K562 (cell line): ENCODE measurements around the gene ETV2. TPM values are rescaled to one million over a fixed set of nuclear protein-coding genes. Genes with fewer than 3 reads are reported as not detected.

Experiments used
- ETV6 ChIP-seq, 3 experiments: fragments of 150-350 bp in 1 of 3; sonication (generic) in 1 of 3; formaldehyde crosslinking in 1 of 3; IDR thresholded peaks; 2 replicates each; pipeline versions ENCODE4 v1.6.1 to v1.8.0; 2014 to 2022; ENCODE audit warnings: borderline replicate concordance in 2 of 3, low read depth in 2 of 3, antibody characterized with exemption in 1 of 3, low read length in 1 of 3, mild to moderate bottlenecking in 1 of 3, missing genetic modification reagents in 1 of 3
- GABPB1 ChIP-seq: sonication (generic); formaldehyde crosslinking; IDR thresholded peaks from 2 replicates; pipeline ENCODE4 v1.8.0; 2022; ENCODE audit warnings: mild to moderate bottlenecking, missing genetic modification reagents
- JUND ChIP-seq, 2 experiments: IDR thresholded peaks; 2 replicates in 1 of 2; 3 replicates in 1 of 2; pipeline ENCODE4 v1.6.1; 2011; ENCODE audit warnings: borderline replicate concordance in 2 of 2, low read depth in 2 of 2, low read length in 2 of 2, improper control_type of control experiment in 1 of 2, missing biosample characterization in 1 of 2, missing genetic modification characterization in 1 of 2, missing genetic modification reagents in 1 of 2
- KDM1A ChIP-seq, 2 experiments: fragments of 450-650 bp; IDR thresholded peaks; 2 replicates each; pipeline ENCODE4 v1.6.1; 2016; ENCODE audit warnings: mild to moderate bottlenecking in 2 of 2
- NFIC ChIP-seq: fragments of 450-650 bp; IDR thresholded peaks from 2 replicates; pipeline ENCODE4 v1.6.1; 2017; ENCODE audit warnings: mild to moderate bottlenecking, inconsistent platforms
- OTX1 ChIP-seq: fragments of 450-650 bp; formaldehyde crosslinking; IDR thresholded peaks from 2 replicates; pipeline ENCODE4 v1.4.0; 2022; ENCODE audit warnings: mild to moderate bottlenecking
- RAD21 ChIP-seq, 2 experiments: fragments of 250-450 bp in 1 of 2; fragments of 450-650 bp in 1 of 2; sonication (Bioruptor Pico) in 1 of 2; formaldehyde crosslinking in 1 of 2; IDR thresholded peaks in 1 of 2; conservative IDR thresholded peaks in 1 of 2; 2 replicates each; pipeline versions ENCODE4 v1.4.0 to v1.8.0; 2020 to 2022; ENCODE audit warnings: mild to moderate bottlenecking in 2 of 2, moderate library complexity in 1 of 2
- polyA plus RNA-seq, 8 experiments: library from polyadenylated mRNA; depleted of rRNA in 4 of 8; stranded (reverse) in 5 of 8; unstranded in 3 of 8; fragments of >200 nt; fragmentation: Nextera tagmentation in 2 of 8; fragmentation: Illumina TruSeq in 1 of 8; extraction: Ambion mirVana in 2 of 8; extraction: Trizol in 1 of 8; gene quantifications; 2 replicates each; pipeline versions ENCODE4 v1.2.1 to v1.2.3, GENCODE V29; 2011 to 2014; ENCODE audit warnings: inconsistent platforms in 1 of 8, missing spikeins in 1 of 8
- total RNA-seq, 7 experiments: library from RNA; depleted of rRNA in 6 of 7; stranded (reverse); fragments of >200 nt in 6 of 7; fragmentation: Illumina TruSeq in 2 of 7; extraction: Trizol in 2 of 7; gene quantifications; 2 replicates each; pipeline versions ENCODE4 v1.2.1 to v1.2.3, GENCODE V29; 2011 to 2021; ENCODE audit warnings: low replicate concordance in 1 of 7
- TF ChIP-seq, protein P1 (sequence below): fragments of 200-800 bp; sonication (Bioruptor generic); IDR thresholded peaks from 2 replicates; pipeline ENCODE4 v1.6.1; 2016; ENCODE audit warnings: missing genetic modification characterization, missing compliant biosample characterization
- TF ChIP-seq, protein P2 (sequence below), 2 experiments: fragments of 450-650 bp; formaldehyde crosslinking in 1 of 2; IDR thresholded peaks; 2 replicates each; pipeline versions ENCODE4 v1.4.0 to v1.6.1; 2014 to 2020; ENCODE audit warnings: mild to moderate bottlenecking in 2 of 2, borderline replicate concordance in 1 of 2, low read depth in 1 of 2
- TF ChIP-seq, protein P3 (sequence below), 3 experiments: IDR thresholded peaks in 2 of 3; conservative IDR thresholded peaks in 1 of 3; 2 replicates each; pipeline ENCODE4 v1.5.1; 2011 to 2012; ENCODE audit warnings: low read length in 3 of 3, mild to moderate bottlenecking in 3 of 3, control low read depth in 2 of 3, improper control_type of control experiment in 1 of 3, inconsistent platforms in 1 of 3, low read depth in 1 of 3, mixed read lengths in 1 of 3, moderate library complexity in 1 of 3; ENCODE audit not compliant: insufficient read depth in 2 of 3

Gene ETV2
- total and polyA plus RNA-seq, 9 of the 15 experiments (the other 6 are each of a cell fraction or from before 2014, with no cell fraction given): 0.11 to 3.7 (median 0.55) TPM

DNA sequence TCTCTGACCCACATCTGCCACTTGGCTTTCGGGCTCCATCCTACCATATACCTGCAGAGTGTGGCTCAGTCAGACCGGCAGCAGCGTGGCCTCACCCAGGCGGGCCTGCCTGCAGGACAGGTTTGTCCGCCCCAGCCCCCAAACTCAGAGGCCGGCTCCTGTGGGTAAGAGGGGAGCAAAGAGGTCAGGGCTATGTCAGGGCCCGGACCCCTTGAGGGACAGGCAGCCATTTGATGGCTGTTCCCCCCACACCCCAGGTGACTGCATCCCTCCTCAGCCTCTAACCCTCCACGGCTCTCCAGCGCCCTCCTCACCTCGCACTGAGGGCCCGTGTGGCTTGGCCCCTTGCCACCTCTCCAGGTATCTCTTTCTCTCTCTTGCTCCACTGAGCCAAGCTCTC, 50.5 kb downstream of the ETV2 start (continued):
- TF ChIP-seq, protein P1, sequence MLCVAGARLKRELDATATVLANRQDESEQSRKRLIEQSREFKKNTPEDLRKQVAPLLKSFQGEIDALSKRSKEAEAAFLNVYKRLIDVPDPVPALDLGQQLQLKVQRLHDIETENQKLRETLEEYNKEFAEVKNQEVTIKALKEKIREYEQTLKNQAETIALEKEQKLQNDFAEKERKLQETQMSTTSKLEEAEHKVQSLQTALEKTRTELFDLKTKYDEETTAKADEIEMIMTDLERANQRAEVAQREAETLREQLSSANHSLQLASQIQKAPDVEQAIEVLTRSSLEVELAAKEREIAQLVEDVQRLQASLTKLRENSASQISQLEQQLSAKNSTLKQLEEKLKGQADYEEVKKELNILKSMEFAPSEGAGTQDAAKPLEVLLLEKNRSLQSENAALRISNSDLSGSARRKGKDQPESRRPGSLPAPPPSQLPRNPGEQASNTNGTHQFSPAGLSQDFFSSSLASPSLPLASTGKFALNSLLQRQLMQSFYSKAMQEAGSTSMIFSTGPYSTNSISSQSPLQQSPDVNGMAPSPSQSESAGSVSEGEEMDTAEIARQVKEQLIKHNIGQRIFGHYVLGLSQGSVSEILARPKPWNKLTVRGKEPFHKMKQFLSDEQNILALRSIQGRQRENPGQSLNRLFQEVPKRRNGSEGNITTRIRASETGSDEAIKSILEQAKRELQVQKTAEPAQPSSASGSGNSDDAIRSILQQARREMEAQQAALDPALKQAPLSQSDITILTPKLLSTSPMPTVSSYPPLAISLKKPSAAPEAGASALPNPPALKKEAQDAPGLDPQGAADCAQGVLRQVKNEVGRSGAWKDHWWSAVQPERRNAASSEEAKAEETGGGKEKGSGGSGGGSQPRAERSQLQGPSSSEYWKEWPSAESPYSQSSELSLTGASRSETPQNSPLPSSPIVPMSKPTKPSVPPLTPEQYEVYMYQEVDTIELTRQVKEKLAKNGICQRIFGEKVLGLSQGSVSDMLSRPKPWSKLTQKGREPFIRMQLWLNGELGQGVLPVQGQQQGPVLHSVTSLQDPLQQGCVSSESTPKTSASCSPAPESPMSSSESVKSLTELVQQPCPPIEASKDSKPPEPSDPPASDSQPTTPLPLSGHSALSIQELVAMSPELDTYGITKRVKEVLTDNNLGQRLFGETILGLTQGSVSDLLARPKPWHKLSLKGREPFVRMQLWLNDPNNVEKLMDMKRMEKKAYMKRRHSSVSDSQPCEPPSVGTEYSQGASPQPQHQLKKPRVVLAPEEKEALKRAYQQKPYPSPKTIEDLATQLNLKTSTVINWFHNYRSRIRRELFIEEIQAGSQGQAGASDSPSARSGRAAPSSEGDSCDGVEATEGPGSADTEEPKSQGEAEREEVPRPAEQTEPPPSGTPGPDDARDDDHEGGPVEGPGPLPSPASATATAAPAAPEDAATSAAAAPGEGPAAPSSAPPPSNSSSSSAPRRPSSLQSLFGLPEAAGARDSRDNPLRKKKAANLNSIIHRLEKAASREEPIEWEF (CRISPR knock-in tag): no peak
- TF ChIP-seq, protein P2, sequence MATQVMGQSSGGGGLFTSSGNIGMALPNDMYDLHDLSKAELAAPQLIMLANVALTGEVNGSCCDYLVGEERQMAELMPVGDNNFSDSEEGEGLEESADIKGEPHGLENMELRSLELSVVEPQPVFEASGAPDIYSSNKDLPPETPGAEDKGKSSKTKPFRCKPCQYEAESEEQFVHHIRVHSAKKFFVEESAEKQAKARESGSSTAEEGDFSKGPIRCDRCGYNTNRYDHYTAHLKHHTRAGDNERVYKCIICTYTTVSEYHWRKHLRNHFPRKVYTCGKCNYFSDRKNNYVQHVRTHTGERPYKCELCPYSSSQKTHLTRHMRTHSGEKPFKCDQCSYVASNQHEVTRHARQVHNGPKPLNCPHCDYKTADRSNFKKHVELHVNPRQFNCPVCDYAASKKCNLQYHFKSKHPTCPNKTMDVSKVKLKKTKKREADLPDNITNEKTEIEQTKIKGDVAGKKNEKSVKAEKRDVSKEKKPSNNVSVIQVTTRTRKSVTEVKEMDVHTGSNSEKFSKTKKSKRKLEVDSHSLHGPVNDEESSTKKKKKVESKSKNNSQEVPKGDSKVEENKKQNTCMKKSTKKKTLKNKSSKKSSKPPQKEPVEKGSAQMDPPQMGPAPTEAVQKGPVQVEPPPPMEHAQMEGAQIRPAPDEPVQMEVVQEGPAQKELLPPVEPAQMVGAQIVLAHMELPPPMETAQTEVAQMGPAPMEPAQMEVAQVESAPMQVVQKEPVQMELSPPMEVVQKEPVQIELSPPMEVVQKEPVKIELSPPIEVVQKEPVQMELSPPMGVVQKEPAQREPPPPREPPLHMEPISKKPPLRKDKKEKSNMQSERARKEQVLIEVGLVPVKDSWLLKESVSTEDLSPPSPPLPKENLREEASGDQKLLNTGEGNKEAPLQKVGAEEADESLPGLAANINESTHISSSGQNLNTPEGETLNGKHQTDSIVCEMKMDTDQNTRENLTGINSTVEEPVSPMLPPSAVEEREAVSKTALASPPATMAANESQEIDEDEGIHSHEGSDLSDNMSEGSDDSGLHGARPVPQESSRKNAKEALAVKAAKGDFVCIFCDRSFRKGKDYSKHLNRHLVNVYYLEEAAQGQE (IDR thresholded peaks at IDR 0.05; ENCODE audit: borderline replicate concordance): peak; percentile 4; the same call in 1 of the 2 replicates
- TF ChIP-seq, protein P2 (CRISPR knock-in tag; IDR thresholded peaks at IDR 0.05; ENCODE audit: low read depth): no peak
- TF ChIP-seq JUND (IDR thresholded peaks at IDR 0.05; ENCODE audit: borderline replicate concordance, low read depth, low read length): no peak
- no peak for TF ChIP-seq JUND (tag; IDR thresholded peaks at IDR 0.05; ENCODE audit: borderline replicate concordance, low read depth, low read length)
- TF ChIP-seq ETV6 (IDR thresholded peaks at IDR 0.05; ENCODE audit: borderline replicate concordance in 1 of 2, low read depth in 2 of 2, low read length in 1 of 2): no peak
- no peak for TF ChIP-seq ETV6 (CRISPR knock-in tag; IDR thresholded peaks at IDR 0.05; ENCODE audit: borderline replicate concordance)
- no peak for TF ChIP-seq KDM1A (IDR thresholded peaks at IDR 0.05)
- TF ChIP-seq GABPB1 (CRISPR knock-in tag): no peak
- TF ChIP-seq RAD21 (CRISPR knock-in tag; conservative IDR thresholded peaks at IDR 0.05 in 1 of 2, IDR thresholded peaks at IDR 0.05 in 1 of 2): 0 out of 4 replicates have a peak, but pooled peaks of 1 of the 2 experiments have one; percentile 16
- TF ChIP-seq NFIC: peak; percentile 80
- no peak for TF ChIP-seq OTX1
- TF ChIP-seq, protein P3, sequence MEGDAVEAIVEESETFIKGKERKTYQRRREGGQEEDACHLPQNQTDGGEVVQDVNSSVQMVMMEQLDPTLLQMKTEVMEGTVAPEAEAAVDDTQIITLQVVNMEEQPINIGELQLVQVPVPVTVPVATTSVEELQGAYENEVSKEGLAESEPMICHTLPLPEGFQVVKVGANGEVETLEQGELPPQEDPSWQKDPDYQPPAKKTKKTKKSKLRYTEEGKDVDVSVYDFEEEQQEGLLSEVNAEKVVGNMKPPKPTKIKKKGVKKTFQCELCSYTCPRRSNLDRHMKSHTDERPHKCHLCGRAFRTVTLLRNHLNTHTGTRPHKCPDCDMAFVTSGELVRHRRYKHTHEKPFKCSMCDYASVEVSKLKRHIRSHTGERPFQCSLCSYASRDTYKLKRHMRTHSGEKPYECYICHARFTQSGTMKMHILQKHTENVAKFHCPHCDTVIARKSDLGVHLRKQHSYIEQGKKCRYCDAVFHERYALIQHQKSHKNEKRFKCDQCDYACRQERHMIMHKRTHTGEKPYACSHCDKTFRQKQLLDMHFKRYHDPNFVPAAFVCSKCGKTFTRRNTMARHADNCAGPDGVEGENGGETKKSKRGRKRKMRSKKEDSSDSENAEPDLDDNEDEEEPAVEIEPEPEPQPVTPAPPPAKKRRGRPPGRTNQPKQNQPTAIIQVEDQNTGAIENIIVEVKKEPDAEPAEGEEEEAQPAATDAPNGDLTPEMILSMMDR (IDR thresholded peaks at IDR 0.05 in 2 of 3, conservative IDR thresholded peaks at IDR 0.05 in 1 of 3; ENCODE audit: insufficient read depth in 2 of 3, low read depth in 1 of 3, low read length in 3 of 3): peak in 1 of 3 experiments; percentile 12; a peak in 1 of 6 replicates
